ENCODE results near the gene CLTCL1. TPM values are rescaled to one million over a fixed set of nuclear protein-coding genes. Genes with fewer than 3 reads are reported as not detected.
A peak's percentile ranks its signal among the peaks of the same experiment; 100 is the strongest.
"Not testable (repeated sequence)": the region's sequence is repeated elsewhere in the genome, so short reads cannot be mapped to it uniquely, and the experiment has no call there.

The CLTCL1 gene
- 1 to 10 TPM in 1 of 2 donors, under 1 TPM in 1; 0.16 to 1.0 TPM for total RNA-seq
- total RNA-seq, result 0.83 to 4.4 reads per million in 2 donors

DNA sequence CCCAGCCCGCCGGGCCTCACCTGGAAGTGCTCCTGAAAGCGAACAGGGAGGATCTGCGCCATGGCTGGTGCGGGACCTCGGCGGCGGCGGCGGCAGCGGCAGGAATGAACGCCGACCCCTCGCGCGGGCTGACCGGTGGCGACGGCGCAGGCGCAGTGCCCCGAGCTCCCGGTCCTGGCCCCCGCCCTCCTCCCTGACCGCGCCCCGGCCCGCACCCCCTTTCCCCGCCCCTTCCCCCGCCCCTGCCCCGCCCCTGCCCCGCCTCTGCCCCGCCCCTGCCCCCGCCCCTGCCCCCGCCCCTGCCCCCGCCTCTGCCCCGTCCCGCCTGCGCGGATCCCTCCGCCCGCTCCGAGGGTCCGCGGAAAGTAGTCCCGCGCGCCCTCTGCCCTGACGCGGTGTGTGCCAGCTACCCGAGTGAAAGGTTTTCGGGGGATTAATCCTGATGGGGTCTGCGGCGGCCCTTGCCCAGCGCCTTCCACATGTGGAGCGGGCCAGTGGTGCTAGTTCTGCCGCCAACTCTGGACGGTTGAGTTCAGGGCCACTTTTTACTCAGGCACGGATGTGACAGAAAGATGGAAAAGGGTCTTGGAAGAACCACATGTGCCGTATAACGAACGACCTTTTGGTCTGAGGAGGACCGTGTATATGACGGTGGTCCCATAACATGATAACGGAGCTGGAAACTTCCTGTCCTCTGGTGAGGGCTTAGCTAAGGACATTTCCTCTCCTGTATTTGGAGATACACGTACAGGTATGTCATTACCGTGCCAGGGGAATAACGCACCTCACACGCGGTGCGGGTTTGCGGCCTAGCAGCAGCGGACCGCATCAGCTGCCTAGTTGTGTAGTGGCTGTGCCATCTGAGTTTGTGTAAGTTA lies at the start of gene CLTCL1:
Gene CLTCL1 (minus strand): TSS at position 140 of the 878 bp plus-strand sequence. CDS start 78 bp downstream, at position 62.
- H3K36me3 Mint-ChIP-seq (ENCODE audit: low read depth), result peaks cover 7% of the 10 kb centered on the region
- DNase-seq, result peak; percentile 46 to 72 (median 66)
- H3K27ac Mint-ChIP-seq, result no peak within 1 kb of the TSS
- H3K27me3 Mint-ChIP-seq, result peaks cover 34% of the 10 kb centered on the region
- H3K4me1 Mint-ChIP-seq, result peaks cover 16% of the 10 kb centered on the region
- peak within 1 kb of the TSS; percentile 92 for H3K4me3 Mint-ChIP-seq
- H3K9me3 ChIP-seq (ENCODE audit: control insufficient read depth, low read length, poor library complexity, severe bottlenecking), result no peaks in the 10 kb centered on the region
- peak; percentile 79 for ATAC-seq

- Mint-ChIP-seq H3K27ac (no peak overlapping the region), H3K4me3 (no peak overlapping the region), H3K36me3 (ENCODE audit: low read depth) (peaks cover 21% of the 10 kb centered on the region), H3K4me1 (peaks cover 2% of the 10 kb centered on the region), H3K27me3 (no peaks in the 10 kb centered on the region)
- H3K9me3 ChIP-seq (ENCODE audit: control insufficient read depth, low read length, poor library complexity, severe bottlenecking), result peaks cover 10% of the 10 kb centered on the region
- DNase-seq (no peak), ATAC-seq (no peak)
Observed at GRCh38 chr22:19337137-19337536, 45.6 kb upstream of the CLTCL1 start.

DNA sequence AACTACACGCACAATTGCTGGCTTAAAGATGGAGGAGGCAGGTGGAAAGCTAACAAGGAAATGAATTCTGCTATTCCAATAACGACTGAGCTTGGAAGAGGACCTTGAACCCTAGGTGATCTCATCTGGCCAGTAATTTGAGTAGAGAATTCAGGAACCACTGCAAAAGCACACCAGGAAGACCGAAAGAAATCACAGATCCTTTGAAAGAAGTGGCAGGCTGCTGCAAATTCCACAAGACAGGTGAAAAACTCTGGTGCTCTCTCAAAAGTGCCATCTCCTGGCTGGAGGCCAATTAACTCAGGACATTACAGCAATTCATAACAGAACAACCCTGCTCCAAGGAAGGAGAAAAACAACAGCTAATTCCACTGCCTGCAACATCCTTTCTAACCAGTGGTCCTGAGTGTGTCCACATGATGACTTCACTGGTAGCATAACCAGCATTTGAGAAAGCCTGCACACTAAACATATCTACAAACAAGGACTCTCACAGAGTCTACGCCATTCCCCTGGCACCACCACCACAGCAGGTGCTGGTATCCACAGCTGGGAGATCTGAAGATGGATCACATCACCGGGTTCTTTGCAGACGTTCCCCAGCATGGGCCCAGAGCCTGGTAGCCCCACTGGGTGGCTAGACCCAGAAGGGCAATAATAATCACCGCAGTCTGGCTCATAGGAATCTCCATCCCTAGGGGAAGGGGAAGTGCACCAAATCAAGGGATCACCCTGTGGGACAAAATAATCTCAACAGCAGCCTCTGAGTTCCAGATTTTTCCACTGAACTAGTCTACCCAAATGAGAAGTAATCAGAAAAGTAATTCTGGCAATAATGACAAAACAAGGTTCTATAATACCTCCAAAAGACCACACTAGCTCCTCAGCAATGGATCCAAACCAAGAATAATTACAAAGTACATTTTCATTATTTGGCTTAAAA lies 44.9 kb upstream of the CLTCL1 start:
- H3K4me3 Mint-ChIP-seq, result no peak overlapping the region
- DNase-seq (no peak), ATAC-seq (no peak)
- no peaks in the 10 kb centered on the region for H3K27me3 Mint-ChIP-seq
- H3K9me3 ChIP-seq (ENCODE audit: control insufficient read depth, low read length, poor library complexity, severe bottlenecking), result peaks cover 10% of the 10 kb centered on the region
- H3K36me3 Mint-ChIP-seq (ENCODE audit: low read depth), result peaks cover 19% of the 10 kb centered on the region
- H3K4me1 Mint-ChIP-seq, result no peaks in the 10 kb centered on the region
- H3K27ac Mint-ChIP-seq, result no peak overlapping the region

DNA sequence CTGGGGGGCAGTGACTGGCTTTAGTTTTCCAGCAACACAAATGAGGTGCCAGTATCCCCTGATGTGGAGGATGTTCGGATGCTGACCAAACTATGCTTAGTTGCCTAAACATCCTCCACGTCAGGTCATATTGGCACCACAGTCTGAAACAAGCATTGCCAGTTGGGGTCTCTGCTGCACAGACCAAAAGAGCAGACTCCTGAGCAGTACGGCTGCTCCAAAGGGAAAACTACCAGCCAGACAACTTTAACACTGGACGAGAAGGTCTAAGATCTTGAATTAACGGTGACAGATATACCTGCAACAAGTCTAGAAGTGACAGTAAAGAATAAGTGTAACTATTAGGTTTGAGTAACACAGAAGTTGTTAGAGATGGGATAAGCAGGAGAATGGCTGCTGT lies 40.5 kb upstream of the CLTCL1 start:
- H3K4me1 Mint-ChIP-seq, result no peaks in the 10 kb centered on the region
- ATAC-seq (no peak), DNase-seq (no peak)
- peaks cover 6% of the 10 kb centered on the region for H3K9me3 ChIP-seq (ENCODE audit: control insufficient read depth, low read length, poor library complexity, severe bottlenecking)
- H3K27ac Mint-ChIP-seq, result no peak overlapping the region
- H3K4me3 Mint-ChIP-seq, result no peak overlapping the region
- H3K36me3 Mint-ChIP-seq (ENCODE audit: low read depth), result peaks cover 17% of the 10 kb centered on the region
- no peaks in the 10 kb centered on the region for H3K27me3 Mint-ChIP-seq

- Mint-ChIP-seq H3K4me1 (no peaks in the 10 kb centered on the region), H3K27me3 (no peaks in the 10 kb centered on the region), H3K36me3 (ENCODE audit: low read depth) (peaks cover 17% of the 10 kb centered on the region), H3K4me3 (no peak overlapping the region), H3K27ac (no peak overlapping the region)
- peaks cover 6% of the 10 kb centered on the region for H3K9me3 ChIP-seq (ENCODE audit: control insufficient read depth, low read length, poor library complexity, severe bottlenecking)
- no peak for ATAC-seq
- no peak for DNase-seq
Observed at GRCh38 chr22:19331474-19331873, 40.0 kb upstream of the CLTCL1 start.

DNA sequence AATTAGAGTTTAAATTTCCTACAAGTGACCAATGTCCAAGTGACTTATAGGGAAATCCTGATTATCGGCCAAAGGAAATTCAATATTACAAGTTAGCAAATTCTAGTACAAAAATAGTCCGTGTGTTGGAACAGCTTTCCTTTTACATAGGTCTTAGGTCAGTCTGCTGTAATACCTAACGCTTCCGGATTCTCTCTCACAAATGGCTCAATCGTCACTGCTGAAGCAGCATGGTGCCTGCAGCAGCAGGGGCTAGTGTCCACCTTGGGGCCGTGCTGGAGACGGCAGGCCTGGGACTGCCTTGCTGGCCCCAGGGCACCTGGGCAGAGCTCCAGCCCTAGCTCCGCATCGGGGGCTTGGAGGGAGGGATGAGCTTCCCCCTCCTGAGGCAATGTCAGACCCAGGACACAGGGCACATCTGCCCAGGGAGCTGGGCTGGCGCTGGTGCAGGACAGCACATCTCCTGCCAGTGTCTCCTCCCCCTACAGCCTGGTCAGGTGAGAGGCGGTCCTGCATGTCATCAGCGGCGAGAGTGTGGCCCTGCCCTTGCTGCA lies 39.4 kb upstream of the CLTCL1 start:
- peaks cover 3% of the 10 kb centered on the region for H3K9me3 ChIP-seq (ENCODE audit: control insufficient read depth, low read length, poor library complexity, severe bottlenecking)
- Mint-ChIP-seq H3K36me3 (ENCODE audit: low read depth) (peaks cover 17% of the 10 kb centered on the region), H3K4me3 (no peak overlapping the region), H3K27me3 (no peaks in the 10 kb centered on the region), H3K4me1 (no peaks in the 10 kb centered on the region), H3K27ac (no peak overlapping the region)
- DNase-seq (no peak), ATAC-seq (no peak)

GRCh38 chr22:19330205-19330604 lies 38.7 kb upstream of the CLTCL1 start:
- H3K27me3 Mint-ChIP-seq; H3K9me3 ChIP-seq (ENCODE audit: control insufficient read depth, low read length, poor library complexity, severe bottlenecking); H3K4me1 Mint-ChIP-seq; H3K4me3 Mint-ChIP-seq; ATAC-seq; H3K27ac Mint-ChIP-seq; DNase-seq: not testable (repeated sequence)
- H3K36me3 Mint-ChIP-seq (ENCODE audit: low read depth), result peaks cover 14% of the 10 kb centered on the region

DNA sequence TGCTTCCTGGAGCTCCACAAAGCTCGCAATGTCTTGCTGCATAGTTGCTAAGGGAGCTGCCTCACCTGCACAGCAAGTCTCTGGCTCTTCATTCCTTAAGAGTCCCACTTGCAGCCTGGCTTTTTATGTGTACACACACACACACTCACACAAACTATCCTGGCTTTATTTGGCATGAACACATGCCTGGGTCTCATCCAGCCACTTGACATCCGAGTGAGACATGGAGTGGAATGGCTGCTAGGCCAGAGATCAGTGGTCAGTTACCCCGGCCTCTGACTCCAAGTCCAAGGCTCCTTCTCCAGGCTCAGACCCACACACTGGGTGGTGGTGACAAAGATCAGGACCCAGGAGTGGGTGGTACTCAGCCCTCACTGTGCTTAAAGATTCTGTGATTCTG lies 37.9 kb upstream of the CLTCL1 start:
- ATAC-seq (no peak), DNase-seq (no peak)
- Mint-ChIP-seq H3K27me3 (no peaks in the 10 kb centered on the region), H3K36me3 (ENCODE audit: low read depth) (peaks cover 12% of the 10 kb centered on the region), H3K4me1 (no peaks in the 10 kb centered on the region), H3K27ac (no peak overlapping the region), H3K4me3 (no peak overlapping the region)
- H3K9me3 ChIP-seq (ENCODE audit: control insufficient read depth, low read length, poor library complexity, severe bottlenecking), result peaks cover 3% of the 10 kb centered on the region

DNA sequence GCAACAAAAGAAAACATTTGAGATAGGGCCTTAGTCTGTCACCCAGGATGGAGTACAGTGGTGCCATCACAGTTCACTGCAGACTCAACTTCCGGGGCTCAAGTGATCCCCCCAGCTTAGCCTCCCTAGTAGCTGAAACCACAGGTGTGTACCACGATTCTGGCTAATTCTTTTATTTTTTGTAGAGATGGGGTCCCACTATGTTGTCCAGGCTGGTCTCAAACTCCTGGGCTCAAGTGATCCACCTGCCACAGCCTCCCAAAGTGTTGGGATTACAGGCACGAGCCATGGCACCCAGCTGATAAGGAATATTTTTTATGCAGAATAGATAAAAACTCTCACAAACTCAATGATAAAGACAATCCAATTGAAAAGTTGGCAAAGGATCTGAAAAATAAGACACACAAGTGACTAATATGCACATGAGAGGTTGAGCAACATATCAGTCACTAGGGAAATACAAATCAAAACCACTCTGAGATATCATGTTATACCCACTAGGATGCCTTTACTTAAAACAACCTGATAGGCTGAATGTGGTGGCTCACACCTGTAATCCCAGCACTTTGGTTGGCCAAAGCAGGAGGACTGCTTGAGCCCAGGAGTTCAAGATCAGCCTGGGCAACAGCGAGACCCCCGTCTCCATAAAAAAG lies 33.9 kb upstream of the CLTCL1 start:
- Mint-ChIP-seq H3K4me1 (no peaks in the 10 kb centered on the region), H3K36me3 (ENCODE audit: low read depth) (peaks cover 2% of the 10 kb centered on the region), H3K27me3 (no peaks in the 10 kb centered on the region), H3K4me3 (no peak overlapping the region), H3K27ac (no peak overlapping the region)
- ATAC-seq (no peak), DNase-seq (no peak)
- H3K9me3 ChIP-seq (ENCODE audit: control insufficient read depth, low read length, poor library complexity, severe bottlenecking), result peaks cover 3% of the 10 kb centered on the region

DNA sequence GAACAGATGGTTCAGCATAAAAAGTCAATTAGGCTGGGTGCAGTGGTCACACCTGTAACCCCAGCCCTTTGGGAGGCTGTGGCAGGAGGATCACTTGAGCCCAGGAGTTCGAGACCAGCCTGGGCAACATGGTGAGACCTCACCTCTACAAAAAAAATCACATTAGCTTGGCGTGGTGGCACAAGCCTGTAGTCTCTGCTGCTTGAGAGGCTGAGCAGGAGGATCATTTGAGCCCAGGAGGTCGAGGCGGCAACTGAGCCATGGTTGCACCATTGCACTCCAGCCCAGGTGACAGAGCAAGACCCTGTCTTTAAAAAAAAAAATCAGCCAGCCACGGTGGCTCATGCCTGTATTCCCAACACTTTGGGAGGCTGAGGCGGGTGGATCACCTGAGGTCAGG lies 31.9 kb upstream of the CLTCL1 start:
- not testable (repeated sequence) for H3K4me1 Mint-ChIP-seq; H3K27me3 Mint-ChIP-seq; ATAC-seq; H3K36me3 Mint-ChIP-seq (ENCODE audit: low read depth); H3K4me3 Mint-ChIP-seq; H3K27ac Mint-ChIP-seq; DNase-seq; H3K9me3 ChIP-seq (ENCODE audit: control insufficient read depth, low read length, poor library complexity, severe bottlenecking)

DNA sequence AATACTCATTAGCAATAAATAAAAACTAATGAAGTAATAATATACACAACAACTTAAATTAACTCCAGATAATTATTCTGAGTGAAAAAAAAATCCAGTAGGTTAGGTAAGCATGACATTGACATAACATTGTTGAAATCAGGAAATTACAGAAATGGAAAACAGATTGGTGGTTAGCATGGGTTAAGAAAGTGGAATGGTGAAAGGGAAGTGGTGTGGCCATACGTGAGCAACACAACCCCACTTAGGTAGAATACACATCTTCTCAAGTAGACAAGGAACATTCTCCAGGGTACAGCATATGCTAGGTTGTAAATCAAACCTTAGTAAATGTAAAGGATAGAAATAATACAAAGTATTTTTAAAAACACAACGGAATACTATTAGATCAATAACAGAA lies 30.2 kb upstream of the CLTCL1 start:
- ATAC-seq, result no peak
- Mint-ChIP-seq H3K27me3 (no peaks in the 10 kb centered on the region), H3K4me3 (no peak overlapping the region)

DNA sequence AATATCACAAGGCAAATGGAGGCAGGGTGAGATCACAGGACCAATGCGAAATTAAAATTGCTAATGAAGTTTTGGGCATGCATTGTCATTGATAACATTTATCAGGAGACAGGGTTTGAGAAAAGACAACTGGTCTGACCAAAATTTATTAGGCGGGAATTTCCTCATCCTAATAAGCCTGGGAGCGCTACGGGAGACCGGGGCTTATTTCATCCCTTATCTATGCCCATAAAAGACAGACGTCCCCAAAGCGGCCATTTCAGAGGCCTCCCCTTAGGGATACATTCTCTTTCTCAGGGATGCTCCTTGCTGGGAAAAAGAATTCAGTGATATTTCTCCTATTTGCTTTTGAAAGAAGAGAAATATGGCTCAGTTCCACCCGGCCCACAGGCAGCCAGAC lies 28.6 kb upstream of the CLTCL1 start:
- H3K27ac Mint-ChIP-seq; ATAC-seq; H3K36me3 Mint-ChIP-seq (ENCODE audit: low read depth); DNase-seq; H3K4me1 Mint-ChIP-seq; H3K9me3 ChIP-seq (ENCODE audit: control insufficient read depth, low read length, poor library complexity, severe bottlenecking); H3K4me3 Mint-ChIP-seq; H3K27me3 Mint-ChIP-seq: not testable (repeated sequence)

More for the DNA sequence above, 30.2 kb upstream of the CLTCL1 start:
- no peaks in the 10 kb centered on the region for H3K4me1 Mint-ChIP-seq
- no peak overlapping the region for H3K27ac Mint-ChIP-seq
- peaks cover 2% of the 10 kb centered on the region for H3K9me3 ChIP-seq (ENCODE audit: control insufficient read depth, low read length, poor library complexity, severe bottlenecking)
- no peaks in the 10 kb centered on the region for H3K36me3 Mint-ChIP-seq (ENCODE audit: low read depth)
- no peak for DNase-seq

Data from T-helper 17 cell (primary cell).